HG02885 (cell line): ENCODE results near the gene SSU72.
"Not testable (repeated sequence)": the region's sequence is repeated elsewhere in the genome, so short reads cannot be mapped to it uniquely, and the experiment has no call there.

Experiments
- ATAC-seq: cut with Tn5 transposase; IDR thresholded peaks from one replicate; pipeline ENCODE4 v1.9.1; 2021; ENCODE audit warnings: mild to moderate bottlenecking; ENCODE audit not compliant: unreplicated experiment, poor library complexity

Gene SSU72

GRCh38 chr1:1597275-1597930 is 22.7 kb upstream of the SSU72 start:
- ATAC-seq = no peak

DNA sequence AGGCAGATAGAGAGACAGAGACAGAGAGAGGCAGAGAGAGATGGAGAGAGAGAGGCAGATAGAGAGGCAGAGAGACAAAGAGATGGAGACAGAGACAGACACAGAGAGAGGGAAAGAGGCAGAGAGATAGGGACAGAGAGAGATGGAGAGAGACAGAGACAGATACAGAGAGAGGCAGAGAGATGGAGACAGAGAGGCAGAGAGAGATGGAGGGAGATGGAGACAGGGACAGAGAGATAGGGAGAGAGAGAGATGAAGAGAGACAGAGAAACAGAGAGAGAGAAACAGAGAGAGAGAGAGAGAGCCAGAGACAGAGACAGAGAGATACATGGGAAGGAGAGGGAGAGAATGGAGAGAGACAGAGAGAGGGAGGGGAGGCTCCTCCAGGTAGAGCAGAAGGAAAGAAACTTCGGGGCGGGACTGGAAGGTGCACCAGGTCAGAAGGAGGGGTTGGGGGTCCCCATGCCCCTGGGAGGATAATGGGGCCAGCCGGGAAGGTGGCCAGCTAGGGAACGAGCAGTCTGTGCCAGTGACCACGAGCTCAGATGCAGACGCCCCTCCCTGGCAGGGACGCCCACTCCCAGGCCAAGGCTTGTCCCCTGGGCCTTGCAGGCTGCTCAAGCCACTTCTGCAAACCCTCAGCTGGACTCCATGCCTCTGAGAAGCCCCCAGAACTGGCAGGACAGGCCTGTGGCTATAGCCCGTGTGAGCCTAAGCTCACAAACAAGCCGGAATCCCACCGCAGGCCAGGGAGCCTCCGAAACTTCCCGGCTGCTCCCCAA is 22.0 kb upstream of the SSU72 start:
- no peak for ATAC-seq

- ATAC-seq = not testable (repeated sequence)
Measured at GRCh38 chr1:1595341-1595740, 20.7 kb upstream of the SSU72 start.

DNA sequence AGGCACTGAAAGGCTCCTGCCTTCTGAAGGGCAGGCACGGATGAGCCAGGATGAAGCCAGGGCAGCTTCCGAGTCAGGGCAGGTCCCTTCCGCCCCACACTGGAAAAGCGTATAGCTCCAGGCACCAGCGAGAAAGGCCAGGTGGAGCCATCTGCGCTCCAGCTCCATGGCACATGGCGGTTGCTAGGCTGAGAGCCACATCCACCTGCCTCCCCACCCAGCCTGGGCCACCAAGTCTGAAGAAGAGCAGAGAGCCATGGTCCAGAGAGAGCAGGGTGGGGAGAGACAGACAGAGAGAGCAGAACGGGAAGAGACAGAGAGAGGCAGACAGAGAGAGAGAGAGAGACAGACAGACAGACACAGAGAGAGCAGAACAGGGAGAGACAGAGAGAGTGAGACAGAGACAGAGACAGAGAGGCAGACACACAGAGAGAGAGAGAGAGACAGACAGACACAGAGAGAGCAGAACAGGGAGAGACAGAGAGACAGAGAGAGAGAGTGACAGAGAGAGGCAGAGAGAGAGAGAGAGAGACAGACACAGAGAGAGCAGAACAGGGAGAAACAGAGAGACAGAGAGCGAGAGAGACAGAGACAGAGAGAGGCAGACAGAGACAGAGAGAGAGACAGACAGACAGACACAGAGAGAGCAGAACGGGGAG is 20.1 kb upstream of the SSU72 start:
- ATAC-seq = no peak

- ATAC-seq = no peak
Measured at GRCh38 chr1:1593834-1594601, 19.4 kb upstream of the SSU72 start.

DNA sequence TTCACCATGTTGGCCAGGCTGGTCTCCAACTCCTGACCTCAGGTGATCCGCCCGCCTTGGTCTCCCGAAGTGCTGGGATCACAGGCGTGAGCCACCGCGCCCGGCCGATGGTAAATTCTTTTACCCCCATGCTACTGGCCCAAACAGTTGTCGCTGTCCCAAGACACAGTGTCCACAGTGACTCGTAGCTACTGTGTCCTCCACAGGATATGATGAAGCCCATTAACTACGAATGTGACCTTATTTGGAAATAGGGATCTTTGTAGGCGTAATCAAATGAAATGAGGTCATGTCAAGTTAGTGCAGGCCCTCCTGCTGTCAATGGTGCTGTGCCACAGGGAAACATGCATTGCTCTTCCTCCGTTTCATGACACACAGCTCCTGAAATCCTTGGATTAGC is 16.8 kb upstream of the SSU72 start:
- ATAC-seq = no peak

DNA sequence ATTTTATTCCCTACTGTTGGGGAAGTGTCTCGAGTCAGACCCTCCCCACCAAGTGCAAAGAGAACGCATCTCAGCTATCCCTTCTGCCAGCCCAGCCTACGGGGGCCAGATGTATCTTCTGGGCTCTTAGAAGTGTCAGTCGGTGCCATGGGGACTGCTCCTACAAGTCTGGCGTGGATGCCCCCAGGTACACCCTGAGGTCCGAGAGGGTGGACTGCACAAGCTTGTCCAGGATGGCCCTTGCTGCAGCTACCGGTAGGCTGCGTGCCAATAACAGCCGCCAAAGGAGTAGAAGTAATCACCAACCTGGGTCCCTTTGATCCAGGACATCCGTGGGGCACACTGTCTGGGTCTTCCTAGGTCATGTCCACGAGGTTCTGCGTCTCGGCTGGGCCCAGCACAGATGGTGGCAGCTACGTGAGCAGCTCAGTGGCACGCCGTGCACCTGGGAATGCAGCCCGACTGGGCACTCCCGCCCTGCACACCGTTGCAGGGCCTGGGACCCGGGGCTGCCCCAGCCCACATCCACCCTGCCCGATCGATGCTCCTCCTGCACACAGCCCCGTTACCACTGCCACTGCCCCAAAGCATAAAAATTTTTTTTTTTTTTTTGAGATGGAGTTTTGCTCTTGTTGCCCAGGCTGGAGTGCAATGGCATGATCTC is 8.8 kb upstream of the SSU72 start:
- ATAC-seq = no peak

GRCh38 chr1:1582585-1583346 is 8.1 kb upstream of the SSU72 start:
- ATAC-seq = no peak

DNA sequence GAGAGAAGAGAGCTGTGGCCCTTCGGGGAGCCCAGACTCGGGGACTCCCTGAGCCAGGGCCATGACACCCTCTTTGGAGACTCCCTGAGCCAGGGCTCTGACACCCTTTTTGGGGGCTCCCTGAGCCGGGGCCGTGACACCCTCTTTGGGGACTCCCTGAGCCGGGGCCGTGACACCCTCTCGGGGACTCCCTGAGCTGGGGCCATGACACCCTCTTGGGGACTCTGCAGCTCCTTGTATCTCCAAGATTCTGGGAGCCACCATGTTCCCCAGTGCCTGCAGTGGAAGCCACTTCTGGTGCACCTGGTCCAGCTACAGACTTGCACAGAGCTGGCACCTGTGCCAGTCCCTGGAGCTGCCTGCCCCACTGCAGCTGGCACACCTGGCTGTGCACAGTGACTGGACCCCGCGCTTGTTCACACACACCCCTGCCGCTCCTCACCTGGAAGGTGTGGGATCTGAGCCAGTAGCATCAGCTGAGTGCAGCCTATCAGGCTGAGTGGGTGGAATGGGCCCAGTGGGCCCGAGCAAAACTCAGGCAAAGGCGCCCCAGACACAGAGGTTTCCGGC is 3.8 kb upstream of the SSU72 start:
- ATAC-seq = no peak

GRCh38 chr1:1577367-1578011 is 2.8 kb upstream of the SSU72 start:
- no peak for ATAC-seq

- ATAC-seq = peak; percentile 66
Measured at GRCh38 chr1:1573843-1574720, 581 bp downstream of the SSU72 start.

- no peak for ATAC-seq
Measured at GRCh38 chr1:1569341-1569740, 5.3 kb downstream of the SSU72 start.

- ATAC-seq = no peak
Measured at GRCh38 chr1:1567891-1568291, 6.8 kb downstream of the SSU72 start.

GRCh38 chr1:1567152-1567875 is 7.3 kb downstream of the SSU72 start:
- no peak for ATAC-seq

- no peak for ATAC-seq
Measured at GRCh38 chr1:1565340-1565739, 9.3 kb downstream of the SSU72 start.

DNA sequence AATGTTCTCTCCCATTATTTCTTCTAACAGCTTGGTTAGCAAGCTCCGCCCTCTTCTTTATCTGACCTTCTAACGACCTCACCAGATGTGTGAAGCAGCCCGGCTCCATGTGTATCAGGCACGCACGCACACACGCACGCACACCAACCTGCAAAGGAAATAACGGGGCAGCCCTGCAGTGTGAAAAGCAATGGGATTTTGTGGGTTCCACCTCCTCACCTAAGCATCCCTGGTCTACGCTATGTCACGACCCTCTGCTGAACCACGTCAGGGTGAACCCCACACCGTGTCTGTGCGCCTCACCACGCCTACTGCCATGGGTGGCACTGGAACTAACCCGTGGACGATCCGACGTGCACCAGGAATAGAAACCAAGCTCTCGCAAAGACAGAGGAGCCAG is 10.4 kb downstream of the SSU72 start:
- no peak for ATAC-seq

- ATAC-seq = no peak
Measured at GRCh38 chr1:1563688-1564087, 11.0 kb downstream of the SSU72 start.
